Stimulated activated CD8-positive, alpha-beta memory T cell treated with anti-CD3 and anti-CD28 coated beads, Interleukin-2, amount 100 ng/mL, for 48 hours (primary cell): ENCODE results near the gene FAM83G.
"Not testable (repeated sequence)": the region's sequence is repeated elsewhere in the genome, so short reads cannot be mapped to it uniquely, and the experiment has no call there.

Experiments
- DNase-seq, 2 donors: peaks; one replicate each; pipeline ENCODE4 v3.0.0-alpha.2; 2020; ENCODE audit warnings: low read depth in 2 of 2

Gene FAM83G

GRCh38 chr17:18967916-18968315, 36.6 kb downstream of the FAM83G start:
- no peak for DNase-seq

DNA sequence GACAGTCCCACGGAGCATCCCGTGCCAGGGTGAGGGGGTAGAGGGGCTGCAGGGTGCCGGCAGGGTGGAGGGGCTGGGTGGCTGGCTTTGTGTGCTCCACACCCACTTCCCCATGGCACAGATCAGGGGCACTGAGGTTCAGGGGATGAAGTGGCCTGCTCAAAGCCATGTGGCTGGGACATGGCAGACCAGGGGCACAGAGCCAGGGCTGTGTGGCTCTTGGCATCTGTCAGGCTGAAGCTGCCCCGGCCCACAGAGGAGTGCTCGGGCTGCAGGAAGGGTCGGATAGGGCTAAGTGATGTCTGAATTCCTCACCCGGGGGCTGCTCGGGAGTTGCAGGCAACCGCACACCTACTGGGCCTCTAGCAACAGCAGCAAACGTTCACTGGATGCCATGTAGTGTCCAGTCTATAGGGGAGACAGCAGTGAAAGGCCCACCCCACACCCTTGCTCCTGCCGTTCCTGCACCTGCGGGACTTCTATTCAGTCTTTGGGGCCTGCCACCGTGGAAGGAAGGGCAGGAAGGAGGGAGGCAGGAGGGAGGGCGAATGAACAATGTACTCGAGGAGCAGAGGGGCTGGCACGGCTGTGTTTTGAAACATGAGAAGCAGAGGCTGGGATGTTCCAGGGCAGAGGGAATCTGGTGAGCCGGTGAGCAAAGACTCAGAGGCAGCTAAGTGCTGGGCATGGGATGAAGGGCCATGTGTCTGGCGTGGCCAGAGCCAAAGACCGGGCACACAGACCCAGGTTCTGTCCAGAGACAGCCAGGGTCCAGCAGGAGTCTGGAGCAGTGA, 37.5 kb downstream of the FAM83G start:
- DNase-seq: no peak

- DNase-seq: no peak
Measured at GRCh38 chr17:18965530-18966236, 38.9 kb downstream of the FAM83G start.

DNA sequence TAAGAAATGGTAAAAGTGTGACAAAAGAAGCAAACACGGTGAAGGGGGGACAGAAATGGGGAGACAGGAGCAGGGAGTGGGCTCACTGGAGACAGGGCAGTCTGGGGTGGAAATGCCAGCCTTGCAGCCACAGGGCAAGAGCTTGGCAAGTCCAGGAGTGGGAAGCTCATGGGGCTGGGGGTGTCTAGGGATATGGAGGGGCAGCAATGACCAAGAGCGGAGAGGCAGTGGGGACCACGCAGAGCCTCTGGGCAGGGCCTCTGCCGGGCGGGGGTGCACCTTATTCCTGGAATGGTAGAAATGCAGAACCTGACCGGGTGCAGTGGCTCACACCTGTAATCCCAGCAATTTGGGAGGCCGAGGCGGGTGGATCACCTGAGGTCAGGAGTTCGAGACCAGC, 40.0 kb downstream of the FAM83G start:
- DNase-seq: no peak

- no peak for DNase-seq
Measured at GRCh38 chr17:18964018-18964351, 40.6 kb downstream of the FAM83G start.

GRCh38 chr17:18963126-18964017, 41.2 kb downstream of the FAM83G start:
- DNase-seq: no peak

DNA sequence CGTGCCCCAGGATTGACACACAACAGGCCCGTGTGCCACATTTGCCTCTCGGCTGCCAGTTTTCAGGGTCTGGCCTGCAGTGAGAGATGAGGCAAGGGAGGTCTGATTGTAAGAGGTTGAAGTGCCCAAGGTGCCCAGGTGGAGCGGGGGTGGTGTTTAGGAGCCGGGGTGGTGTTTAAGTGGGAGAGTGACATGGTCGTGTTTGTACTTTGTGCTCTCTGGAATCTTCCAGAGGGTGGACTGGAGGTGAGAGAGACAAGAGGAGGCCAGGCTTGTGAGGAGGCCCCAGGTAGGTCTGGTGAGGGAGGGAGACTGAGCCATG, 42.1 kb downstream of the FAM83G start:
- DNase-seq: no peak

GRCh38 chr17:18961634-18962493, 42.7 kb downstream of the FAM83G start:
- no peak for DNase-seq

GRCh38 chr17:18960803-18961511, 43.6 kb downstream of the FAM83G start:
- peak; percentile 78 to 85 for DNase-seq

DNA sequence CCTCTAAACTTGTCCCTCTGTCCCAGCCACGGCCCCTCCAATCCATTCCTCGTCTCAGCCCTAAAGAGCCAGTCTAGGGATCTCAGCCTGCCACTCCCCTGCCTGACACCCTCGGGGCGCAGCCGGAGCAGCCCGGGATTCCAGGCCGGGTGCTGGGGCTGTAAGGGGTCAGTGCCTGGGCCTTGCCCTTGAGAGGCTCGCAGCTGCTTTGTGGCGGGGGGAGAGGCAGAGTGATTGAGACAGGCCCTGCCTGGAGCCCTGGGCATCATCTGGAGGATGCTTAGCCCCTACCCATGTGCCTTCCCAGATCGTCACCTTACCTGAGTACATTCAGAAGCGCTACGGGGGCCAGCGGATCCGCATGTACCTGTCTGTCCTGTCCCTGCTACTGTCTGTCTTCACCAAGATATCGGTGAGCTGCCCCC, 44.3 kb downstream of the FAM83G start:
- no peak for DNase-seq

GRCh38 chr17:18959845-18960240, 44.7 kb downstream of the FAM83G start:
- DNase-seq: no peak

GRCh38 chr17:18959071-18959844, 45.3 kb downstream of the FAM83G start:
- no peak for DNase-seq

GRCh38 chr17:18958611-18959010, 46.0 kb downstream of the FAM83G start:
- DNase-seq: no peak

DNA sequence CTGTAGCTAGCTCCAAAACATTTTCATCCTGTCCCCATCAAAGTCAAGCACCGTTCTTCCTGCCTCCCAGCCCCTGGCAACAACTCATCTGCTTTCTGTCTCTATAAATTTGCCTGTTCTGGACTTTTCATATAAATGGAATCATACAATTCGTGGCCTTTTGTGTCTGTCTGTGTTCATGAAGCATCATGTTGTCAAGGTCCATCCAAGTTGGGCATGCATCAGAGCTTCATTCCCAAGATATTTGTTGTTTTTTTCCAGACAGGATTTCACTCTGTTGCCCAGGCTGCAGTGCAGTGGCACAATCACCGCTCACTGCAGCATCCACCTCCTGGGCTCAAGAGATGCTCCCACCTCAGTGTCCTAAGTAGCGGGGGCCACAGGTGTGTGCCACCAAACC, 46.7 kb downstream of the FAM83G start:
- DNase-seq: no peak

DNA sequence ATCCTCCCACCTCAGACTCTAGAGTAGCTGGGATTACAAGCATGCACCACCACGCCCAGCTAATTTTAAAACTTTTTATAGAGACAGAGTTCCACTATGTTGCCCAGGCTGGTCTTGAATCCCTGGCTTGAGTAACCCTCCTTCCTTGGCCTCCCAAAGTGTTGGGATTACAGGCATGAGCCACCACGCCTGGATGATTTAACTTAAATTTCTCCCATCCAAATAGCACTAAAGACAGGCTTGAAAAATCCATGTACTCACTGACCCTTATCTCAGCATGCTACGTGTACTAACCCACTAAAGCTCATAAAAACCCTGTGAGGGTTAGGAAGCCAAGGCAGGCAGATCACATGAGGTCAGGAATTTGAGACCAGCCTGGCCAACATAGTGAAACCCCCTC, 48.0 kb downstream of the FAM83G start:
- DNase-seq: no peak

GRCh38 chr17:18956021-18956420, 48.5 kb downstream of the FAM83G start:
- not testable (repeated sequence) for DNase-seq

DNA sequence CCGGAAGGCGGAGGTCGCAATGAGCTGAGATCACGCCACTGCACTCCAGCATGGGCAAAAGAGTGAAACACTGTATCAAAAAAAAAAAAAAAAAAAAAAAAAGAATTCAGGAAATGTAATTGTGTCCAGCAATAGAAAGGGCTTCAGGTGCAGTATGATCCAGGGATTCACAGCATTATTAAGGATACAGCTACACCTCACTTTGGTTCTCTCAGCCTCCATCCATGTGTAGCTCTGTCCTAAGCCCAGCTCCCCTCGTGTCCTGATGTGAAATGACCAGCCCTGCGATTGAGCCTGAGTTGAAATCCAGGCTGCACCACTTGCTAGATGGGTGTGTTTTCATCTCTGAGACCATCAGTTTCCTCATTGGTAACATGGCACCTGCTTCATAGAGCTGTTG, 49.6 kb downstream of the FAM83G start:
- DNase-seq: no peak

DNA sequence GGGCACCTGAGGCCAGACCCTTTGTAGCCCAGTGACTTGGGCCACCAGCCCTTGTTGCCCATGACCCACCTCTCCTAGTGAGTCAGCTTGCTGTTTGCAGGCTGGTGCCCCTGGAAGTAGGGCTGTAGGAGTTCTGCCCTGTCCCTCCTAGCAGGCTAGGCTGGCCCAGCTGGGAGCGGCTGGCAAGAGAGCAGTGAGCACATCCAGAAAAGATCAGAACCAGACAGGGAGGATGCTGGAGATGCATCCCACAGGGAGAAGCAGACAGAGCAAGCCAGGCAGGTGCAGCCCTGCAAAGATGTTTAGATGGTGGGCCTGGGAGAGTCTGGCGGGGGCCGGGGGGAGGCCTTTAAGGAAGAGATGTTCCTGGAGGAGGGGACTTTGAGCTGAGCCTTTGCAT, 50.2 kb downstream of the FAM83G start:
- DNase-seq: no peak

DNA sequence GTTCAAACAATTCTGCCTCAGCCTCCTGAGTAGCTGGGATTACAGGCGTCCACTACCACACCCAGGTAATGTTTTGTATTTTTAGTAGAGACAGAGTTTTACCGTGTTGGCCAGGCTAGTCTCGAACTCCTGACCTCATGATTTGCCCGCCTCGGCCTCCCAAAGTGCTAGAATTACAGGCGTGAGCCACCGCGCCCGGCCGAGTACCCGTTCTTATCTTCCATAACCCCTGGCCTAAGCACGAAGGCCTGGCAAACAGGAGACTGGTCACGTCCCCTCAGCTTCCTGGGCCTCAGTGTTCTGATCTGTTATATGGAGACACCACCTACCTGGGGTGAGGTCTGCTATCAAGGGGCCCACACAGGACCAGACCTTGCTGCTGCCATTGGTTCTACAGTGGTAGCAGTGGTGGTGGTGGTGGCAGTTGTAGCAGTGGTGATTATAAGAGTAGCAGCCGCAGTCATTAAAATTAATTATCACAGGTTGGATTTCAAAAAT, 51.3 kb downstream of the FAM83G start:
- DNase-seq: no peak
